ENCODE measurements around the gene POLR3K.
"Not testable (repeated sequence)": the region's sequence is repeated elsewhere in the genome, so short reads cannot be mapped to it uniquely, and the experiment has no call there.

DNA sequence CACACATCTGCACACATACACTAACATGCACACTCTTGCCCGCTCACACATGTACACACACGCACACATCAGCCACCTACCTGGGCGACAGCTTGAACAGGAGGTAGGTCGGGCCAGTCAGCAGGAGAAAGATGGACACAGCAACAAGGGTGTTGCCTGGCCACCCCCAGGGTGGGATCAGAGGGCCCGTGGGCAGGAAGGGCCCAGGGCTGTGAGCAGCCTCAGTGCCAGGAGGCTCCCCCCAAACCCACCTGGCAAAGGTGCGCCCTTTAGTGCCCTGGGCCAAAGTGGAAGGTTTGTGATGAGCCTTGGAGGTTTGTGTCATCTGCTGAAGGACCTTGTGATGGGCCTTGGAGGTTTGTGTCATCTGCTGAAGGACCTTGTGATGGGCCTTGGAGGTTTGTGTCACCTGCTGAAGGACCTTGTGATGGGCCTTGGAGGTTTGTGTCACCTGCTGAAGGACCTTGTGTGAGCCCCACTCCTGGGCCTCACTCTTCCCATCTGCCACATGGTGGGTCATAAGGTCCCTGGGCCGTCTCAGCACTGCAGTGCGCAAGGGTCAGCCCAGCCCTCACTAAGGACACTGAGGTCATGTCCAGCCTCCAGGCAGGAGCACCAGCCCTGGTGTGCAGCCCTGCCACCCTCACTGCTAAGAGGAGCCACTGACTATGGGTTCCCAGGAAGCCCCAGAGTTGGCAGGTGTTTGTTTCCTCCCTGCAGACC is 20.1 kb downstream of the POLR3K start:
- TF ChIP-seq, protein P1, sequence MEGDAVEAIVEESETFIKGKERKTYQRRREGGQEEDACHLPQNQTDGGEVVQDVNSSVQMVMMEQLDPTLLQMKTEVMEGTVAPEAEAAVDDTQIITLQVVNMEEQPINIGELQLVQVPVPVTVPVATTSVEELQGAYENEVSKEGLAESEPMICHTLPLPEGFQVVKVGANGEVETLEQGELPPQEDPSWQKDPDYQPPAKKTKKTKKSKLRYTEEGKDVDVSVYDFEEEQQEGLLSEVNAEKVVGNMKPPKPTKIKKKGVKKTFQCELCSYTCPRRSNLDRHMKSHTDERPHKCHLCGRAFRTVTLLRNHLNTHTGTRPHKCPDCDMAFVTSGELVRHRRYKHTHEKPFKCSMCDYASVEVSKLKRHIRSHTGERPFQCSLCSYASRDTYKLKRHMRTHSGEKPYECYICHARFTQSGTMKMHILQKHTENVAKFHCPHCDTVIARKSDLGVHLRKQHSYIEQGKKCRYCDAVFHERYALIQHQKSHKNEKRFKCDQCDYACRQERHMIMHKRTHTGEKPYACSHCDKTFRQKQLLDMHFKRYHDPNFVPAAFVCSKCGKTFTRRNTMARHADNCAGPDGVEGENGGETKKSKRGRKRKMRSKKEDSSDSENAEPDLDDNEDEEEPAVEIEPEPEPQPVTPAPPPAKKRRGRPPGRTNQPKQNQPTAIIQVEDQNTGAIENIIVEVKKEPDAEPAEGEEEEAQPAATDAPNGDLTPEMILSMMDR (conservative IDR thresholded peaks at IDR 0.05) = not testable (repeated sequence)
- TF ChIP-seq ZFX (IDR thresholded peaks at IDR 0.05) = not testable (repeated sequence)
